H1 (cell line): ENCODE data around the gene TBC1D16. TPM values are rescaled to one million over a fixed set of nuclear protein-coding genes. Genes with fewer than 3 reads are reported as not detected.

Source experiments
- EGR1 ChIP-seq: IDR thresholded peaks from 2 replicates; pipeline ENCODE4 v1.6.1; 2011; ENCODE audit warnings: low read depth, low read length, borderline replicate concordance
- TAF1 ChIP-seq: IDR thresholded peaks from 2 replicates; pipeline ENCODE4 v1.6.1; 2011; ENCODE audit warnings: mild to moderate bottlenecking, low read depth, low read length
- polyA plus RNA-seq, 7 experiments: library from polyadenylated mRNA; depleted of rRNA in 3 of 7; stranded (reverse) in 5 of 7; unstranded in 2 of 7; fragments of >200 nt in 5 of 7; fragments of 200-250 nt in 2 of 7; gene quantifications; 1 replicate in 5 of 7; 2 replicates in 1 of 7; 4 replicates in 1 of 7; pipeline versions ENCODE4 v1.2.1 to v1.2.3, GENCODE V29; 2011 to 2013; ENCODE audit warnings: missing spikeins in 2 of 7, mixed read lengths in 2 of 7
- total RNA-seq: library from RNA; stranded (reverse); fragmentation: NEBNext Ultra II Directional; extraction: Animal tissue kit (Norgen Biotek cat#: 25700); gene quantifications from 2 replicates; pipeline ENCODE4 v1.2.1, GENCODE V29; 2021

TBC1D16 gene
- total and polyA plus RNA-seq, 2 of the 8 experiments (the other 6 are each of a cell fraction or from before 2014, with no cell fraction given): 21.1 to 109 TPM

GRCh38 chr17:80009391-80010282, 26.0 kb downstream of the TBC1D16 start (continued):
- TF ChIP-seq TAF1 (no peak), EGR1 (no peak)
